CD4-positive, alpha-beta T cell (primary cell): ENCODE data around the gene KCNQ2. TPM values are rescaled to one million over a fixed set of nuclear protein-coding genes. Genes with fewer than 3 reads are reported as not detected.

ENCODE experiments used
- ATAC-seq: fragments of 200-7000 bp; cut with Tn5 transposase; one replicate; pipeline ENCODE4 v1.10.0; 2022; ENCODE audit warnings: mild to moderate bottlenecking; ENCODE audit not compliant: poor library complexity
- CTCF ChIA-PET: fragments of 350-600 bp; sonication (Branson Sonifier 250); formaldehyde crosslinking; loops from one replicate; lab custom pipeline; 2021; ENCODE audit warnings: antibody characterized with exemption, inconsistent platforms; lab: Charles Lee
- POLR2A ChIA-PET: fragments of 350-600 bp; sonication (Branson Sonifier 250); formaldehyde crosslinking; loops from one replicate; lab custom pipeline; 2021; ENCODE audit warnings: antibody characterized with exemption, inconsistent platforms; lab: Charles Lee
- DNase-seq, 14 experiments: peaks; one replicate each; pipeline ENCODE4 v3.0.0-alpha.2; 2013 to 2020; ENCODE audit warnings: mixed read lengths in 2 of 14
- H3K27ac ChIP-seq, 2 donors: one replicate each; pipeline versions ENCODE4 v1.5.1 to v1.7.0; 2013; ENCODE audit warnings: low read length in 2 of 2, low read depth in 1 of 2, mild to moderate bottlenecking in 1 of 2
- H3K27me3 ChIP-seq, 2 experiments: 1 replicate in 1 of 2; 2 replicates in 1 of 2; pipeline versions ENCODE4 v1.6.1 to v1.7.0; 2013; ENCODE audit warnings: low read length in 2 of 2, control low read depth in 1 of 2, mild to moderate bottlenecking in 1 of 2, moderate library complexity in 1 of 2; ENCODE audit not compliant: insufficient read depth in 2 of 2, control insufficient read depth in 1 of 2
- H3K36me3 ChIP-seq: one replicate; pipeline ENCODE4 v1.6.1; 2013; ENCODE audit warnings: low read length, control low read depth; ENCODE audit not compliant: insufficient read depth
- H3K4me1 ChIP-seq: one replicate; pipeline ENCODE4 v1.6.1; 2013; ENCODE audit warnings: low read length, control low read depth; ENCODE audit not compliant: insufficient read depth
- H3K4me3 ChIP-seq: one replicate; pipeline ENCODE4 v1.5.1; 2013; ENCODE audit warnings: mild to moderate bottlenecking, low read length, moderate library complexity
- H3K9me3 ChIP-seq, 2 experiments: 1 replicate in 1 of 2; 2 replicates in 1 of 2; pipeline versions ENCODE4 v1.6.1 to v1.7.0; 2013; ENCODE audit warnings: low read length in 2 of 2, mild to moderate bottlenecking in 2 of 2, control low read depth in 1 of 2, moderate library complexity in 1 of 2; ENCODE audit not compliant: control insufficient read depth in 1 of 2, insufficient read depth in 1 of 2
- H3K27ac Mint-ChIP-seq: one replicate; pipeline ENCODE4 v1.8.0; 2020; ENCODE audit warnings: mixed read lengths
- H3K27me3 Mint-ChIP-seq: one replicate; pipeline ENCODE4 v1.8.0; 2021; ENCODE audit warnings: mixed read lengths
- H3K36me3 Mint-ChIP-seq: one replicate; pipeline ENCODE4 v1.8.0; 2021; ENCODE audit warnings: low read depth, mixed read lengths
- H3K4me1 Mint-ChIP-seq: one replicate; pipeline ENCODE4 v1.8.0; 2021; ENCODE audit warnings: low read depth, mixed read lengths
- H3K4me3 Mint-ChIP-seq: one replicate; pipeline ENCODE4 v1.8.0; 2020; ENCODE audit warnings: mild to moderate bottlenecking, mixed read lengths
- H3K9me3 Mint-ChIP-seq: one replicate; pipeline ENCODE4 v1.8.0; 2020; ENCODE audit warnings: mixed read lengths
- CTCF ChIP-seq: fragments of 200-600 bp; IDR thresholded peaks from one replicate; pipeline ENCODE4 v1.8.0; 2022; ENCODE audit warnings: antibody characterized with exemption, mild to moderate bottlenecking
- intact Hi-C, 2 experiments: fragments of 100-400 bp; cut with DNase I in 1 of 2; cut with micrococcal nuclease in 1 of 2; formaldehyde crosslinking; loops; one replicate each; pipeline versions ENCODE4 v1.15.1 to v1.9.0; 2023 to 2025; cut with DNase I, micrococcal nuclease
- total RNA-seq, 174 experiments: library from RNA in 2 of 174; stranded (reverse) in 2 of 174; gene quantifications; one replicate each; pipeline ENCODE4 v1.2.3 and lab custom pipeline; 2021 to 2026

KCNQ2 gene
- total RNA-seq, 2 experiments from 2014 or later = not detected

DNA sequence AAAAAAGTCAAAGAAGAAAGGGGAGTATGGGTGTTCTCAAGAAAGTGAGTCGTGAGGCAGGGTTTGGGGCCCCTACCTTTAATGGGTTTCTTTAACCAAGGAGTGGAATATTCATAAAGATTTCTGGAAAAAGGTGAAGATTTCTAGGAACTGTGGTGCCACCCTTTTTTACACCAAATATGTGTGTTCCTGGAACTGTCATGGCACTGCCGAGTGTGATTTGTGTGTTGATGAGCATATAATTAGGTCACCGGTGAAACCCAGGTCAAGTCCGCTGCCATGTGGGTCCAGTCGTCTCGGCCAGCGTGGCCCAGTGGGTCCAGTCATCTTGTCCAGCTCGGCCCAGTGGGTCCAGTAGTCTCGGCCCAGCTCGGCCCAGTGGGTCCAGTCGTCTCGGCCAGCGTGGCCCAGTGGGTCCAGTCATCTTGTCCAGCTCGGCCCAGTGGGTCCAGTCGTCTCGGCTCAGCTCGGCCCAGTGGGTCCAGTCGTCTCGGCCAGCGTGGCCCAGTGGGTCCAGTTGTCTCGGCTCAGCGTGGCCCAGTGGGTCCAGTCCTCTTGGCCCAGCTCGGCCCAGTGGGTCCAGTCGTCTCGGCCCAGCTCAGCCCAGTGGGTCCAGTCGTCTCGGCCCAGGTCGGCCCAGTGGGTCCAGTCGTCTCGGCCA is 34.8 kb upstream of the KCNQ2 start:
- Mint-ChIP-seq H3K9me3 (peaks cover 2% of the 10 kb centered on the region), H3K27ac (no peak overlapping the region), H3K4me1 (no peaks in the 10 kb centered on the region), H3K27me3 (peaks cover 50% of the 10 kb centered on the region), H3K4me3 (no peak overlapping the region), H3K36me3 (no peaks in the 10 kb centered on the region)
- Histone ChIP-seq H3K9me3 (peaks cover 13 to 35% of the 10 kb centered on the region in 2 experiments), H3K27me3 (peaks cover 0 to 22% of the 10 kb centered on the region in 2 experiments), H3K36me3 (no peaks in the 10 kb centered on the region), H3K4me3 (no peak overlapping the region), H3K27ac (no peak overlapping the region), H3K4me1 (peaks cover 6% of the 10 kb centered on the region)
- no peak for TF ChIP-seq CTCF
- intact Hi-C loops = no loop called here
- CTCF ChIA-PET = interaction anchor here (0.7 kb wide), 1 partner anchor 10 kb away, joined by 3 read pairs; no protein-coding TSS in a partner anchor
- no peak for ATAC-seq
- POLR2A ChIA-PET = no interaction called here
- no peak for DNase-seq

- peaks cover 0 to 18% of the 10 kb centered on the region in 2 experiments for H3K27me3 ChIP-seq
- Mint-ChIP-seq H3K4me3 (no peak overlapping the region), H3K27me3 (peaks cover 46% of the 10 kb centered on the region), H3K27ac (no peak overlapping the region), H3K4me1 (no peaks in the 10 kb centered on the region), H3K9me3 (peaks cover 2% of the 10 kb centered on the region), H3K36me3 (no peaks in the 10 kb centered on the region)
- H3K27ac ChIP-seq = no peak overlapping the region
- H3K4me3 ChIP-seq = no peak overlapping the region
- ChIA-PET CTCF (no interaction called here), POLR2A (no interaction called here)
- TF ChIP-seq CTCF = no peak
- intact Hi-C loops = no loop called here
- ATAC-seq (no peak), DNase-seq (no peak)
- H3K4me1 ChIP-seq = peaks cover 6% of the 10 kb centered on the region
- peaks cover 13 to 35% of the 10 kb centered on the region in 2 experiments for H3K9me3 ChIP-seq
- no peaks in the 10 kb centered on the region for H3K36me3 ChIP-seq
Observed at GRCh38 chr20:63505723-63506122, 33.3 kb upstream of the KCNQ2 start.

GRCh38 chr20:63505281-63505680 is 32.8 kb upstream of the KCNQ2 start:
- H3K27ac Mint-ChIP-seq = no peak overlapping the region
- ATAC-seq (no peak), DNase-seq (no peak)
- H3K9me3 Mint-ChIP-seq = peaks cover 2% of the 10 kb centered on the region
- H3K9me3 ChIP-seq = peaks cover 13 to 35% of the 10 kb centered on the region in 2 experiments
- H3K36me3 Mint-ChIP-seq = no peaks in the 10 kb centered on the region
- POLR2A ChIA-PET = no interaction called here
- H3K27me3 Mint-ChIP-seq = peaks cover 44% of the 10 kb centered on the region
- CTCF ChIA-PET = no interaction called here
- H3K4me1 ChIP-seq = peaks cover 6% of the 10 kb centered on the region
- no peak overlapping the region for H3K4me3 ChIP-seq
- H3K36me3 ChIP-seq = no peaks in the 10 kb centered on the region
- H3K4me1 Mint-ChIP-seq = no peaks in the 10 kb centered on the region
- no peak overlapping the region for H3K27ac ChIP-seq
- H3K4me3 Mint-ChIP-seq = no peak overlapping the region
- intact Hi-C loops = no loop called here
- H3K27me3 ChIP-seq = peaks cover 0 to 16% of the 10 kb centered on the region in 2 experiments
- TF ChIP-seq CTCF = no peak
